A549 (cell line): ENCODE measurements around the gene TRPV4. TPM values are rescaled to one million over a fixed set of nuclear protein-coding genes. Genes with fewer than 3 reads are reported as not detected.

Experiments
- ATAC-seq, 2 experiments: fragments of 200-7000 bp in 1 of 2; fragments of >200 bp in 1 of 2; cut with Nextera tagmentation in 1 of 2; cut with Tn5 transposase in 1 of 2; 3 replicates each; pipeline versions ENCODE4 v1.8.0 to v1.9.1; 2018 to 2020; ENCODE audit warnings: mild to moderate bottlenecking in 1 of 2, moderate library complexity in 1 of 2
- CTCF ChIA-PET: fragments of 300-600 bp; sonication (Branson Sonifier 250); formaldehyde crosslinking; extraction: SDS; loops from one replicate; lab custom pipeline; 2021; ENCODE audit warnings: antibody characterized with exemption, inconsistent platforms; lab: Yijun Ruan, JAX
- POLR2A ChIA-PET: fragments of 350-600 bp; formaldehyde crosslinking; extraction: SDS; loops from one replicate; lab custom pipeline; 2021; ENCODE audit warnings: antibody characterized with exemption, inconsistent platforms; lab: Yijun Ruan, JAX
- DNase-seq, 2 experiments: peaks; one replicate each; pipeline versions ENCODE4 v3.0.0 to v3.0.0-alpha.2; 2011 to 2016; ENCODE audit warnings: low read depth in 1 of 2, low spot score in 1 of 2
- FAIRE-seq: peaks from 2 replicates; lab custom pipeline; 2011; peaks lifted over from hg19 to GRCh38; lab: Jason Lieb, UNC
- H3K27ac ChIP-seq, 2 experiments: fragments of >200 bp; sonication (Bioruptor Twin); formaldehyde crosslinking; 3 replicates each; pipeline ENCODE4 v1.5.1; 2016 to 2017
- H3K4me1 ChIP-seq: fragments of >200 bp; sonication (Bioruptor Twin); formaldehyde crosslinking; 3 replicates; pipeline ENCODE4 v1.6.1; 2016
- H3K4me2 ChIP-seq: fragments of >200 bp; sonication (Bioruptor Twin); formaldehyde crosslinking; 3 replicates; pipeline ENCODE4 v1.6.1; 2016
- H3K4me3 ChIP-seq: fragments of >200 bp; sonication (Bioruptor Twin); formaldehyde crosslinking; 3 replicates; pipeline ENCODE4 v1.5.1; 2016
- H3K9me3 ChIP-seq: fragments of >200 bp; sonication (Bioruptor Twin); formaldehyde crosslinking; 3 replicates; pipeline ENCODE4 v1.6.1; 2016
- BHLHE40 ChIP-seq: IDR thresholded peaks from 2 replicates; pipeline ENCODE4 v1.6.1; 2012; ENCODE audit warnings: low read depth, low read length, inconsistent platforms
- CBX2 ChIP-seq: fragments of 200-600 bp; sonication (generic); IDR thresholded peaks from 2 replicates; pipeline ENCODE4 v1.6.1; 2016; ENCODE audit warnings: low read depth, mild to moderate bottlenecking, borderline replicate concordance
- CHD2 ChIP-seq: fragments of 150-350 bp; IDR thresholded peaks from 2 replicates; pipeline ENCODE4 v1.6.1; 2014; ENCODE audit warnings: low read length; ENCODE audit not compliant: partially characterized antibody
- EHMT2 ChIP-seq: fragments of 200-600 bp; sonication (generic); IDR thresholded peaks from 2 replicates; pipeline ENCODE4 v1.6.1; 2016; ENCODE audit warnings: antibody characterized with exemption, low read depth, mild to moderate bottlenecking, moderate library complexity
- FOSL2 ChIP-seq, 2 experiments: fragments of 450-650 bp in 1 of 2; fragments of >200 bp in 1 of 2; sonication (Bioruptor Twin) in 1 of 2; formaldehyde crosslinking; IDR thresholded peaks; 2 replicates each; pipeline versions ENCODE4 v1.5.0 to v1.6.1; 2016 to 2020; ENCODE audit warnings: mild to moderate bottlenecking in 1 of 2, moderate library complexity in 1 of 2
- FOXS1 ChIP-seq: fragments of 250-450 bp; sonication (Bioruptor Pico); IDR thresholded peaks from 2 replicates; pipeline ENCODE4 v1.5.0; 2020; ENCODE audit warnings: mild to moderate bottlenecking, moderate library complexity
- HDAC2 ChIP-seq: fragments of 200-600 bp; sonication (generic); IDR thresholded peaks from 2 replicates; pipeline ENCODE4 v1.6.1; 2016
- HES2 ChIP-seq: fragments of >200 bp; sonication (Bioruptor Twin); formaldehyde crosslinking; IDR thresholded peaks from 2 replicates; pipeline ENCODE4 v1.6.1; 2016
- HMGXB4 ChIP-seq: fragments of 250-450 bp; sonication (Bioruptor Pico); IDR thresholded peaks from 2 replicates; pipeline ENCODE4 v1.5.0; 2021; ENCODE audit warnings: mild to moderate bottlenecking, moderate library complexity, borderline replicate concordance
- JUN ChIP-seq, 2 experiments: fragments of >200 bp; sonication (Bioruptor Twin); formaldehyde crosslinking; IDR thresholded peaks; 2 replicates in 1 of 2; 3 replicates in 1 of 2; pipeline ENCODE4 v1.6.1; 2016 to 2017
- JUNB ChIP-seq: fragments of >200 bp; sonication (Bioruptor Twin); formaldehyde crosslinking; IDR thresholded peaks from 2 replicates; pipeline ENCODE4 v1.6.1; 2016
- NFE2L2 ChIP-seq: fragments of 150-350 bp; conservative IDR thresholded peaks from 2 replicates; pipeline ENCODE4 v1.6.1; 2014; ENCODE audit warnings: low read length
- POLR2A ChIP-seq: IDR thresholded peaks from 2 replicates; pipeline ENCODE4 v1.6.1; 2012; ENCODE audit warnings: mild to moderate bottlenecking, low read length
- POLR2AphosphoS2 ChIP-seq: conservative IDR thresholded peaks from 2 replicates; pipeline ENCODE4 v1.6.1; 2012; ENCODE audit warnings: low read length, improper control_type of control experiment, inconsistent platforms
- RARB ChIP-seq: fragments of 250-450 bp; sonication (Bioruptor Pico); IDR thresholded peaks from 2 replicates; pipeline ENCODE4 v1.8.0; 2021; ENCODE audit warnings: mild to moderate bottlenecking, moderate library complexity
- ZC3H11A ChIP-seq: fragments of 450-650 bp; IDR thresholded peaks from 2 replicates; pipeline ENCODE4 v1.6.1; 2014; ENCODE audit warnings: antibody characterized with exemption, mild to moderate bottlenecking
- ZNF302 ChIP-seq: fragments of 250-450 bp; sonication (Bioruptor Pico); IDR thresholded peaks from 2 replicates; pipeline ENCODE4 v1.9.0; 2021; ENCODE audit warnings: inconsistent platforms, mild to moderate bottlenecking, moderate library complexity
- WGBS: methylation state at CpG from one replicate; pipeline ENCODE4 v1.1.6; 2017; ENCODE audit errors: missing lambda C conversion rate; 5-methylcytosine and 5-hydroxymethylcytosine counted together
- polyA plus RNA-seq, 4 experiments: library from polyadenylated mRNA; depleted of rRNA in 3 of 4; stranded (reverse); fragments of >200 nt; fragmentation: RNase III in 1 of 4; extraction: RNeasy Plus Mini Kit Qiagen cat#74134 plus additional on column Dnase treatment in 1 of 4; gene quantifications; 2 replicates in 3 of 4; 3 replicates in 1 of 4; pipeline ENCODE4 v1.2.3, GENCODE V29; 2011 to 2017
- TF ChIP-seq, protein P1 (sequence below): IDR thresholded peaks from 2 replicates; pipeline ENCODE4 v1.6.1; 2012; ENCODE audit warnings: low read depth, borderline replicate concordance
- TF ChIP-seq, protein P2 (sequence below): IDR thresholded peaks from 2 replicates; pipeline ENCODE4 v1.6.1; 2012
- TF ChIP-seq, protein P3 (sequence below): IDR thresholded peaks from 2 replicates; pipeline ENCODE4 v1.6.1; 2012

Gene TRPV4
- polyA plus RNA-seq, 2 of the 4 experiments (the other 2 are of a cell fraction): 0.15 to 0.37 TPM

DNA sequence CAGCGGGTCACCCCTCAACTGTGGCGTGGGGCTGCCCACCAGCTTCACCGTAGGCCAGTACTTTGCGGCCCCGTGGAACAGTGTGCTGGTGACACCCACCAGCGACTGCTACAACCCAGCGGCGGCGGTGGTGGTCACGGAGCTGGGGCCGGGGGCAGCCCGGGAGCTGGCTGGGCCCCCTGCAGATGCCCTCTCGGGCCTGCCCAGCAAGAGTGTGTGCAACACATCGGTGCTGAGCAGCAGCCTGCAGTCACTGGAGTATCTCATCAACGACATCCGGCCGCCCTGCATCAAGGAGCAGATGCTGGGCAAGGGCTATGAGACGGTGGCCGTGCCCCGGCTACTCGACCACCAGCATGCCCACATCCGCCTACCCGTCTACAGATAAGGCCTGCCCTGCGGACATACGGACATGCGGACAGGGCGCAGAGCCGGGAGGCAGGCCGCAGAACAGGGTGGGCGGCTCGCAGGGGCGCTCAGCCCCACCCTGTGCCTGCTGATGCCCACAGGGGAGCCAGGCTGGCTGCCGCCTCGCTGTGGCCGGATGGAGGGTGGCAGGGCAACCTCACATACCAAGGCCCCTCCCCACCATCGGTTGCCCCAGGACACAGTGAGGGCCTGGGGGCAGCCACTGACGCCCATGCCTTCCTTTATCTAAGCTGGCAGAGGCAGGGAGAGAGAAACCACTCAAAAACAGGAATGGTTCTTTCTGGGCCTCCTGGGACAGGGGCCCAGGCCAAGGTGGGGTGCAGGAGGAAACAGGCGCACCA, 64.1 kb downstream of the TRPV4 start:
- POLR2A ChIA-PET: no interaction called here
- H3K27ac ChIP-seq: no peak overlapping the region

GRCh38 chr12:109767991-109768900, 65.0 kb downstream of the TRPV4 start:
- H3K4me3 ChIP-seq: no peak overlapping the region
- H3K9me3 ChIP-seq: no peaks in the 10 kb centered on the region
- H3K27ac ChIP-seq: no peak overlapping the region
- DNase-seq: no peak
- CTCF ChIA-PET: interaction anchor here (1.6 to 2.0 kb wide), 2 partner anchors 54 to 171 kb away, joined by 4 to 8 read pairs; no protein-coding TSS in a partner anchor
- H3K4me1 ChIP-seq: no peaks in the 10 kb centered on the region
- no peak overlapping the region for H3K4me2 ChIP-seq
- FAIRE-seq: no peak
- TF ChIP-seq HES2 (no peak), FOXS1 (CRISPR knock-in tag) (no peak), ZC3H11A (no peak), EHMT2 (no peak), POLR2A (no peak), HMGXB4 (CRISPR knock-in tag) (no peak), CBX2 (no peak), FOSL2 (IDR thresholded peaks at IDR 0.05) (no peak), FOSL2 (CRISPR knock-in tag; IDR thresholded peaks at IDR 0.05) (no peak), NFE2L2 (no peak)
- TF ChIP-seq, protein P1, sequence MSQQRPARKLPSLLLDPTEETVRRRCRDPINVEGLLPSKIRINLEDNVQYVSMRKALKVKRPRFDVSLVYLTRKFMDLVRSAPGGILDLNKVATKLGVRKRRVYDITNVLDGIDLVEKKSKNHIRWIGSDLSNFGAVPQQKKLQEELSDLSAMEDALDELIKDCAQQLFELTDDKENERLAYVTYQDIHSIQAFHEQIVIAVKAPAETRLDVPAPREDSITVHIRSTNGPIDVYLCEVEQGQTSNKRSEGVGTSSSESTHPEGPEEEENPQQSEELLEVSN: no peak
- TF ChIP-seq, protein P2, sequence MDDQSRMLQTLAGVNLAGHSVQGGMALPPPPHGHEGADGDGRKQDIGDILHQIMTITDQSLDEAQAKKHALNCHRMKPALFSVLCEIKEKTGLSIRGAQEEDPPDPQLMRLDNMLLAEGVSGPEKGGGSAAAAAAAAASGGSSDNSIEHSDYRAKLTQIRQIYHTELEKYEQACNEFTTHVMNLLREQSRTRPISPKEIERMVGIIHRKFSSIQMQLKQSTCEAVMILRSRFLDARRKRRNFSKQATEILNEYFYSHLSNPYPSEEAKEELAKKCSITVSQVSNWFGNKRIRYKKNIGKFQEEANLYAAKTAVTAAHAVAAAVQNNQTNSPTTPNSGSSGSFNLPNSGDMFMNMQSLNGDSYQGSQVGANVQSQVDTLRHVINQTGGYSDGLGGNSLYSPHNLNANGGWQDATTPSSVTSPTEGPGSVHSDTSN: no peak
- TF ChIP-seq, all 56 proteins: peak for 0
- POLR2A ChIA-PET: no interaction called here
- WGBS: 89% methylated on average over 39 of the region's 54 CpGs
- no peak for ATAC-seq

More for the DNA sequence above, 64.1 kb downstream of the TRPV4 start:
- ATAC-seq: no peak
- H3K4me1 ChIP-seq: no peaks in the 10 kb centered on the region
- no peak for FAIRE-seq
- no peak for TF ChIP-seq HDAC2
- TF ChIP-seq RARB (CRISPR knock-in tag): no peak
- TF ChIP-seq POLR2A: no peak
- no peak for TF ChIP-seq BHLHE40
- no peak for TF ChIP-seq ZNF302 (CRISPR knock-in tag)
- TF ChIP-seq POLR2AphosphoS2: no peak
- TF ChIP-seq, protein P3, sequence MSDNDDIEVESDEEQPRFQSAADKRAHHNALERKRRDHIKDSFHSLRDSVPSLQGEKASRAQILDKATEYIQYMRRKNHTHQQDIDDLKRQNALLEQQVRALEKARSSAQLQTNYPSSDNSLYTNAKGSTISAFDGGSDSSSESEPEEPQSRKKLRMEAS: no peak
- no peak for TF ChIP-seq JUN (IDR thresholded peaks at IDR 0.05)
- TF ChIP-seq, protein P2: no peak
- TF ChIP-seq CHD2: no peak
- TF ChIP-seq JUNB: no peak
- H3K4me2 ChIP-seq: no peak overlapping the region
- CTCF ChIA-PET: interaction anchor here (1.6 to 2.0 kb wide), 2 partner anchors 55 to 172 kb away, joined by 4 to 8 read pairs; no protein-coding TSS in a partner anchor
- 97% methylated on average over 15 of the region's 38 CpGs for WGBS
- H3K4me3 ChIP-seq: no peak overlapping the region
- no peaks in the 10 kb centered on the region for H3K9me3 ChIP-seq
- no peak for DNase-seq
